Measurements from ENCODE around the gene RND1. TPM values are rescaled to one million over a fixed set of nuclear protein-coding genes. Genes with fewer than 3 reads are reported as not detected.

Gene RND1
- total RNA-seq, 2 donors from 2014 or later = 1.8 to 2.6 TPM

- no peaks in the 10 kb centered on the region for H3K4me1 ChIP-seq (ENCODE audit: control insufficient read depth in 1 of 2, low read depth in 2 of 2)
- no peak for TF ChIP-seq CTCF (IDR thresholded peaks at IDR 0.05)
- H3K4me3 ChIP-seq = no peak overlapping the region
- ATAC-seq (ENCODE audit: insufficient number of reproducible peaks, low FRiP score, low read depth) (no peak), DNase-seq (ENCODE audit: low spot score) (no peak)
- H3K27ac ChIP-seq = no peak overlapping the region
- H3K9me3 ChIP-seq = no peaks in the 10 kb centered on the region
- no peaks in the 10 kb centered on the region for H3K27me3 ChIP-seq (replicated peaks; ENCODE audit: insufficient read depth)
- peaks cover 30% of the 10 kb centered on the region for H3K36me3 ChIP-seq
These were observed 39.3 kb downstream of the RND1 start for GRCh38 chr12:48826209-48826855.

- Histone ChIP-seq H3K4me3 (no peak overlapping the region), H3K4me1 (ENCODE audit: control insufficient read depth in 1 of 2, low read depth in 2 of 2) (no peaks in the 10 kb centered on the region), H3K36me3 (peaks cover 16% of the 10 kb centered on the region), H3K27ac (no peak overlapping the region), H3K27me3 (replicated peaks; ENCODE audit: insufficient read depth) (no peaks in the 10 kb centered on the region), H3K9me3 (no peaks in the 10 kb centered on the region)
- no peak for ATAC-seq (ENCODE audit: insufficient number of reproducible peaks, low FRiP score, low read depth)
- TF ChIP-seq CTCF (IDR thresholded peaks at IDR 0.05) = no peak
- DNase-seq (ENCODE audit: low spot score) = no peak
These were observed 40.8 kb downstream of the RND1 start for GRCh38 chr12:48824905-48825304.

GRCh38 chr12:48824112-48824511 is 41.6 kb downstream of the RND1 start:
- peaks cover 10% of the 10 kb centered on the region for H3K36me3 ChIP-seq
- DNase-seq (ENCODE audit: low spot score) = no peak
- H3K9me3 ChIP-seq = no peaks in the 10 kb centered on the region
- no peak for TF ChIP-seq CTCF (IDR thresholded peaks at IDR 0.05)
- H3K27ac ChIP-seq = no peak overlapping the region
- H3K27me3 ChIP-seq (replicated peaks; ENCODE audit: insufficient read depth) = no peaks in the 10 kb centered on the region
- H3K4me1 ChIP-seq (ENCODE audit: control insufficient read depth in 1 of 2, low read depth in 2 of 2) = peaks cover 0 to 5% of the 10 kb centered on the region in 2 donors
- no peak overlapping the region for H3K4me3 ChIP-seq
- no peak for ATAC-seq (ENCODE audit: insufficient number of reproducible peaks, low FRiP score, low read depth)

- no peak for TF ChIP-seq CTCF (IDR thresholded peaks at IDR 0.05)
These were observed 42.4 kb downstream of the RND1 start for GRCh38 chr12:48823281-48823680.

GRCh38 chr12:48822711-48823110 is 43.0 kb downstream of the RND1 start:
- ATAC-seq (ENCODE audit: insufficient number of reproducible peaks, low FRiP score, low read depth) = no peak
- no peak overlapping the region for H3K27ac ChIP-seq
- no peak for TF ChIP-seq CTCF (IDR thresholded peaks at IDR 0.05)
- DNase-seq (ENCODE audit: low spot score) = no peak
- H3K4me1 ChIP-seq (ENCODE audit: control insufficient read depth in 1 of 2, low read depth in 2 of 2) = peaks cover 2 to 12% of the 10 kb centered on the region in 2 donors
- H3K36me3 ChIP-seq = peaks cover 10% of the 10 kb centered on the region
- no peaks in the 10 kb centered on the region for H3K27me3 ChIP-seq (replicated peaks; ENCODE audit: insufficient read depth)
- H3K9me3 ChIP-seq = no peaks in the 10 kb centered on the region
- H3K4me3 ChIP-seq = no peak overlapping the region

More at GRCh38 chr12:48823281-48823680, 42.4 kb downstream of the RND1 start:
- no peaks in the 10 kb centered on the region for H3K27me3 ChIP-seq (replicated peaks; ENCODE audit: insufficient read depth)
- H3K27ac ChIP-seq = no peak overlapping the region
- peaks cover 10% of the 10 kb centered on the region for H3K36me3 ChIP-seq
- DNase-seq (ENCODE audit: low spot score) (no peak), ATAC-seq (ENCODE audit: insufficient number of reproducible peaks, low FRiP score, low read depth) (no peak)
- H3K9me3 ChIP-seq = no peaks in the 10 kb centered on the region
- H3K4me1 ChIP-seq (ENCODE audit: control insufficient read depth in 1 of 2, low read depth in 2 of 2) = peaks cover 0 to 8% of the 10 kb centered on the region in 2 donors
- no peak overlapping the region for H3K4me3 ChIP-seq

Measured in thoracic aorta (tissue), 2 donors.